ENCODE measurements around the gene EDIL3.

EDIL3 gene

GRCh38 chr5:84384604-84385575 lies at the start of gene EDIL3:
EDIL3 (minus strand) TSS chr5:84384880; CDS start chr5:84384374, 506 bp downstream.
- DNase-seq, result peak; percentile 78

GRCh38 chr5:84433461-84433860 lies 48.8 kb upstream of the EDIL3 start:
- DNase-seq, result no peak

- no peak for DNase-seq
These were observed 46.4 kb upstream of the EDIL3 start for GRCh38 chr5:84430863-84431663.

GRCh38 chr5:84430079-84430478 lies 45.4 kb upstream of the EDIL3 start:
- DNase-seq, result no peak

GRCh38 chr5:84425365-84425881 lies 40.7 kb upstream of the EDIL3 start:
- no peak for DNase-seq

GRCh38 chr5:84419742-84420141 lies 35.1 kb upstream of the EDIL3 start:
- no peak for DNase-seq

GRCh38 chr5:84411832-84412605 lies 27.3 kb upstream of the EDIL3 start:
- DNase-seq, result no peak

GRCh38 chr5:84406111-84406510 lies 21.4 kb upstream of the EDIL3 start:
- DNase-seq, result no peak

- no peak for DNase-seq
These were observed 19.1 kb upstream of the EDIL3 start for GRCh38 chr5:84403773-84404172.

GRCh38 chr5:84397385-84397784 lies 12.7 kb upstream of the EDIL3 start:
- DNase-seq, result no peak

- no peak for DNase-seq
These were observed 9.3 kb upstream of the EDIL3 start for GRCh38 chr5:84393969-84394368.

- DNase-seq, result no peak
These were observed 8.2 kb upstream of the EDIL3 start for GRCh38 chr5:84392836-84393235.

GRCh38 chr5:84385705-84386104 lies 1.0 kb upstream of the EDIL3 start:
- DNase-seq, result no peak

GRCh38 chr5:84383816-84384603 lies 670 bp downstream of the EDIL3 start:
- peak; percentile 69 for DNase-seq

- DNase-seq, result no peak
These were observed 1.3 kb downstream of the EDIL3 start for GRCh38 chr5:84383296-84383815.

- DNase-seq, result peak; percentile 92
These were observed 2.1 kb downstream of the EDIL3 start for GRCh38 chr5:84382363-84383295.

GRCh38 chr5:84381502-84382362 lies 2.9 kb downstream of the EDIL3 start:
- peak; percentile 60 for DNase-seq

GRCh38 chr5:84379749-84380148 lies 4.9 kb downstream of the EDIL3 start:
- peak; percentile 37 for DNase-seq

GRCh38 chr5:84378961-84379360 lies 5.7 kb downstream of the EDIL3 start:
- no peak for DNase-seq
